SU-DHL-6 (cell line): ENCODE results near the gene PRRX1.

Experiments
- CTCF ChIP-seq: fragments of 200-600 bp; sonication (generic); IDR thresholded peaks from one replicate; pipeline ENCODE4 v1.5.1; 2017; ENCODE audit warnings: antibody characterized with exemption, mild to moderate bottlenecking, low read length, moderate library complexity; ENCODE audit not compliant: insufficient read depth, poor library complexity, severe bottlenecking
- EZH2phosphoT487 ChIP-seq: fragments of 200-600 bp; sonication (generic), shearing (Covaris generic); conservative IDR thresholded peaks from 2 replicates; pipeline ENCODE4 v1.6.1; 2018; ENCODE audit warnings: mild to moderate bottlenecking, antibody characterized with exemption, low read length, moderate library complexity, mixed read lengths

- TF ChIP-seq CTCF (no peak), EZH2phosphoT487 (no peak)
Observed at GRCh38 chr1:170735366-170736263, 71.7 kb downstream of the PRRX1 start.
